ENCODE results near the gene TRMT5. TPM values are rescaled to one million over a fixed set of nuclear protein-coding genes. Genes with fewer than 3 reads are reported as not detected.

The TRMT5 gene
- total and polyA plus RNA-seq, 2 experiments from 2014 or later: 8.1 to 10.0 TPM

DNA sequence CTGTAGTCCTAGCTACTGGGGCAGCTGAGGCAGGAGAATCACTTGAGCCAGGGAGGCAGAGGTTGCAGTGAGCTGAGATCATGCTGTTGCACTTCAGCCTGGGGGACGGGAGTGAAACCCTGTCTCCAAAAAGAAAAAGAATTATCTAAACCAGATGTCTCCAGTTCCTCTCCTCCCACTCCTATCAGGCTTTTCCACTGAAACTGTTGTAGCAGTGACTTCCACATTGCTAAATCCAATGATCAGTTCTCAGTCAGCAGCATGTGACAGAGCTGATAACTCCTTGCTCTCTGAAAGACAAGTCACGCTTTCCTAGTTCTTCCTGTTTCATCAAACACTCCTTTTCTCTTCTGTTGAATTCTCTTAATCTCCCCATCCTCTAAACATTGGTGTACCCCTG lies 8.7 kb upstream of the TRMT5 start:
- TF ChIP-seq EZH2phosphoT487 (IDR thresholded peaks at IDR 0.05; ENCODE audit: insufficient read depth, low read depth) (no peak), EZH2 (IDR thresholded peaks at IDR 0.05; ENCODE audit: insufficient read depth, poor library complexity, severe bottlenecking) (no peak)
- Histone ChIP-seq H2AFZ (no peak overlapping the region), H3K4me1 (ENCODE audit: insufficient read depth) (peaks cover 8% of the 10 kb centered on the region), H3K9me3 (ENCODE audit: low read depth) (no peaks in the 10 kb centered on the region), H3F3A (ENCODE audit: insufficient read depth) (peaks cover 9% of the 10 kb centered on the region; the same call in 1 of the 2 replicates), H4K20me1 (ENCODE audit: insufficient read depth) (no peaks in the 10 kb centered on the region), H3K27me3 (replicated peaks; ENCODE audit: insufficient read depth) (no peaks in the 10 kb centered on the region), H3K36me3 (ENCODE audit: low read depth) (peaks cover 33% of the 10 kb centered on the region), H3K4me3 (no peak overlapping the region), H3K79me2 (ENCODE audit: insufficient read depth) (peaks cover 8% of the 10 kb centered on the region; the same call in 1 of the 2 replicates), H3K9ac (peak overlapping the region; percentile 45; the same call in 1 of the 2 replicates), H3K4me2 (ENCODE audit: unreplicated experiment) (no peak overlapping the region), H3K27ac (peak overlapping the region; percentile 55), H3K9me2 (ENCODE audit: insufficient read depth) (no peaks in the 10 kb centered on the region)
- peak; percentile 69 for DNase-seq
- 35 to 50% methylated on average over 2 of the region's 2 CpGs for WGBS, 2 experiments (ENCODE audit: low coverage in 1 of 2, low lambda C conversion rate in 2 of 2, missing lambda C conversion rate in 2 of 2)
- in situ Hi-C loops (cut with MboI): no loop called here

DNA sequence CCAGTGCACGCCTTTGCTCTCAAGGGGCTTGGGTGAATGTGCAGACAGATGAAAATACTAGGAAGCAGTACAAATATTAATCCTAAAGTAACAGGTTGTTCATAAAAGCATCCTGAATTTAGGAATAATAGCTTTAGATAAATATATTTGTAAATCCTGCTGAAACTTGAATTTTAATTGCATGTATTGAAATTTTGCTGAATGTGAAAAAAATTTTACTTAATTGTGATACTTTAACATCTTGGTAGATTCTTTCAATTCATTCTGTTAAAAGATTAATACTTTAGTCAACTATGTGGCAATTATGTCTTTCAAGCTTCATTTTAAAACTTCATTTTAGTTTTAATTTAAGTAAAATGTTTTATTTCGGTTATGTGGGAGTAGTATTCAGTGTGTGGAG lies 5.6 kb upstream of the TRMT5 start:
- Histone ChIP-seq H3F3A (ENCODE audit: insufficient read depth) (peaks cover 23% of the 10 kb centered on the region), H2AFZ (no peak overlapping the region), H4K20me1 (ENCODE audit: insufficient read depth) (no peaks in the 10 kb centered on the region), H3K4me1 (ENCODE audit: insufficient read depth) (peaks cover 15% of the 10 kb centered on the region), H3K79me2 (ENCODE audit: insufficient read depth) (peaks cover 29% of the 10 kb centered on the region), H3K27me3 (replicated peaks; ENCODE audit: insufficient read depth) (no peaks in the 10 kb centered on the region), H3K4me2 (ENCODE audit: unreplicated experiment) (no peak overlapping the region), H3K9me3 (ENCODE audit: low read depth) (no peaks in the 10 kb centered on the region), H3K9ac (no peak overlapping the region), H3K27ac (no peak overlapping the region), H3K4me3 (no peak overlapping the region), H3K9me2 (ENCODE audit: insufficient read depth) (no peaks in the 10 kb centered on the region), H3K36me3 (ENCODE audit: low read depth) (peaks cover 23% of the 10 kb centered on the region)
- 97 to 98% methylated on average over 2 of the region's 2 CpGs for WGBS, 2 experiments (ENCODE audit: low coverage in 1 of 2, low lambda C conversion rate in 2 of 2, missing lambda C conversion rate in 2 of 2)
- TF ChIP-seq EZH2 (IDR thresholded peaks at IDR 0.05; ENCODE audit: insufficient read depth, poor library complexity, severe bottlenecking) (no peak), EZH2phosphoT487 (IDR thresholded peaks at IDR 0.05; ENCODE audit: insufficient read depth, low read depth) (no peak)
- DNase-seq: no peak
- in situ Hi-C loops (cut with MboI): no loop called here

- no peaks in the 10 kb centered on the region for H4K20me1 ChIP-seq (ENCODE audit: insufficient read depth)
- no peak for DNase-seq
- no peak overlapping the region for H3K4me2 ChIP-seq (ENCODE audit: unreplicated experiment)
- peaks cover 15% of the 10 kb centered on the region for H3K4me1 ChIP-seq (ENCODE audit: insufficient read depth)
- H3K27me3 ChIP-seq (replicated peaks; ENCODE audit: insufficient read depth): no peaks in the 10 kb centered on the region
- 98 to 100% methylated on average over 1 of the region's 1 CpG for WGBS, 2 experiments (ENCODE audit: low coverage in 1 of 2, low lambda C conversion rate in 2 of 2, missing lambda C conversion rate in 2 of 2)
- TF ChIP-seq EZH2 (IDR thresholded peaks at IDR 0.05; ENCODE audit: insufficient read depth, poor library complexity, severe bottlenecking): no peak
- TF ChIP-seq EZH2phosphoT487 (IDR thresholded peaks at IDR 0.05; ENCODE audit: insufficient read depth, low read depth): no peak
- no peak overlapping the region for H3K9ac ChIP-seq
- H3K27ac ChIP-seq: no peak overlapping the region
- no peak overlapping the region for H3K4me3 ChIP-seq
- H2AFZ ChIP-seq: no peak overlapping the region
- no peaks in the 10 kb centered on the region for H3K9me2 ChIP-seq (ENCODE audit: insufficient read depth)
- peaks cover 39% of the 10 kb centered on the region for H3K79me2 ChIP-seq (ENCODE audit: insufficient read depth)
- no peaks in the 10 kb centered on the region for H3K9me3 ChIP-seq (ENCODE audit: low read depth)
- H3F3A ChIP-seq (ENCODE audit: insufficient read depth): peaks cover 23% of the 10 kb centered on the region
- peaks cover 22% of the 10 kb centered on the region; the same call in 1 of the 2 replicates for H3K36me3 ChIP-seq (ENCODE audit: low read depth)
- in situ Hi-C loops (cut with MboI): no loop called here
Measured at GRCh38 chr14:60984196-60984595, 3.3 kb upstream of the TRMT5 start.

DNA sequence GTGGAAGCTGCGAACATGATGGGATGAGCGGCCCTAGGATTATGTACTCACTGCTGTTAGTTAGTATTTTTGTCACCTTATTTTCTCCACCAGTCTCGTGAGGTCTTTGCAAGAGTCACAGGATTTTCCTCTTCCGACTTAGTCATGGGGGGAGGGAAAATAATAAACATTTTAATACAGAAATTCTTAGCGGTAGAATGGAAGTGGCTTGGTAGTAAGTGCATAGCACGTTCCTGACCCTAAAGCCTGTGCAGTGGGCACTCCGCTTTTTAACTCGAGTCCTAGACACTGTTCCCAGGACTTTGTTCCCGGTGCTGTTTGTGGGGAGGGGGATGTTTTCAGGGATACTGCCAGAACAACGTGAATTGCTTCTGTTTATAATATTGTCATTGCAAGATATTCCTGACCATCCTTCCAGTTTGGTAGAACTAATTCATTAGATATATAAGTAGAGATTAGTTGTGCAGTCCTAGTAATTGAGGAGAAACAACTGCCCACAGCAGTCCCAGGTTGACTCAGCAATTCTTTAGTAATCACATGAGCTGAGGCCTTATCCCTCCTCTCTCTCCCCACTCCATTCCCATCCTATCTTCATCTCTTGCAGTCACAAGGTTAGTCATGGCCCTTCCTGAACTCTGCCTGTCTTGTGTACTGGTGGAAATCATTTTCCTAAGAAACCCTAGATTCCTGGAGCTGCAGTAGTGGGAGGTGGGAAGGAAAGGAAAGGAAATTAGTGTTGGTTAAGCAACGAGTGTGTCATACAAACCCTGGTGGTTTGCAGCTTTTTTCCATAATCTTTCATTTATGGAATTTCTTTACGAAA lies 965 bp upstream of the TRMT5 start:
- in situ Hi-C loops (cut with MboI): no loop called here
- Histone ChIP-seq H2AFZ (peak overlapping the region; percentile 87), H4K20me1 (ENCODE audit: insufficient read depth) (no peaks in the 10 kb centered on the region), H3K79me2 (ENCODE audit: insufficient read depth) (peaks cover 57% of the 10 kb centered on the region), H3K9me2 (ENCODE audit: insufficient read depth) (no peaks in the 10 kb centered on the region), H3K9ac (peak overlapping the region; percentile 95), H3K9me3 (ENCODE audit: low read depth) (no peaks in the 10 kb centered on the region), H3K4me1 (ENCODE audit: insufficient read depth) (peaks cover 29% of the 10 kb centered on the region), H3K27ac (peak overlapping the region; percentile 95), H3K4me3 (peak overlapping the region; percentile 95), H3K27me3 (replicated peaks; ENCODE audit: insufficient read depth) (no peaks in the 10 kb centered on the region), H3K36me3 (ENCODE audit: low read depth) (peaks cover 10% of the 10 kb centered on the region; the same call in 1 of the 2 replicates), H3K4me2 (ENCODE audit: unreplicated experiment) (peak overlapping the region; percentile 92), H3F3A (ENCODE audit: insufficient read depth) (peaks cover 16% of the 10 kb centered on the region)
- TF ChIP-seq EZH2phosphoT487 (IDR thresholded peaks at IDR 0.05; ENCODE audit: insufficient read depth, low read depth) (no peak), EZH2 (IDR thresholded peaks at IDR 0.05; ENCODE audit: insufficient read depth, poor library complexity, severe bottlenecking) (no peak)
- WGBS, 2 experiments (ENCODE audit: low coverage in 1 of 2, low lambda C conversion rate in 2 of 2, missing lambda C conversion rate in 2 of 2): 0 to 1% methylated on average over 12 of the region's 12 CpGs
- DNase-seq: peak; percentile 88

Data from GM23248 (cell line).